HEK293 (cell line): ENCODE measurements around the gene ZNF219.

Experiments
- CTCF ChIA-PET: fragments of 350-600 bp; formaldehyde crosslinking; extraction: SDS; loops from one replicate; lab custom pipeline; 2021; ENCODE audit warnings: antibody characterized with exemption; lab: Yijun Ruan, JAX
- POLR2A ChIA-PET: fragments of 300-600 bp; formaldehyde crosslinking; extraction: SDS; loops from one replicate; lab custom pipeline; 2020; ENCODE audit warnings: antibody characterized with exemption, inconsistent platforms; lab: Yijun Ruan, JAX
- H3K27ac ChIP-seq: fragments of 200-500 bp; sonication (Bioruptor generic); 2 replicates; pipeline ENCODE4 v1.5.1; 2014; ENCODE audit warnings: low read depth, low read length, control low read depth, inconsistent platforms; ENCODE audit errors: extremely low read depth
- H3K36me3 ChIP-seq, 2 experiments: fragments of 200-500 bp in 1 of 2; sonication (Bioruptor generic) in 1 of 2; 1 replicate in 1 of 2; 2 replicates in 1 of 2; pipeline ENCODE4 v1.5.1; 2014 to 2017; ENCODE audit warnings: inconsistent platforms in 2 of 2, low read length in 2 of 2; ENCODE audit not compliant: control insufficient read depth in 2 of 2, insufficient read depth in 1 of 2
- H3K4me1 ChIP-seq: fragments of 200-500 bp; sonication (Bioruptor generic); 2 replicates; pipeline ENCODE4 v1.5.1; 2014; ENCODE audit warnings: mild to moderate bottlenecking, low read length, inconsistent platforms; ENCODE audit not compliant: control insufficient read depth, insufficient read depth
- H3K4me3 ChIP-seq: 2 replicates; pipeline ENCODE4 v1.5.1; 2011; ENCODE audit warnings: low read depth, mild to moderate bottlenecking, control low read depth, low read length, moderate library complexity
- H3K9me3 ChIP-seq: fragments of 200-500 bp; sonication (Bioruptor generic); 2 replicates; pipeline ENCODE4 v1.5.1; 2014; ENCODE audit warnings: low read depth, low read length, inconsistent platforms; ENCODE audit not compliant: control insufficient read depth, insufficient read depth
- AEBP2 ChIP-seq: fragments of 450-650 bp; formaldehyde crosslinking; IDR thresholded peaks from 2 replicates; pipeline ENCODE4 v1.5.1; 2016; ENCODE audit warnings: missing biosample characterization, missing genetic modification characterization, borderline replicate concordance
- HOXD13 ChIP-seq: sonication (generic); formaldehyde crosslinking; IDR thresholded peaks from 2 replicates; pipeline ENCODE4 v1.8.0; 2022; ENCODE audit warnings: missing genetic modification reagents, borderline replicate concordance
- OSR2 ChIP-seq: fragments of 450-650 bp; formaldehyde crosslinking; IDR thresholded peaks from 2 replicates; pipeline ENCODE4 v1.5.1; 2016; ENCODE audit warnings: missing biosample characterization, missing genetic modification characterization
- PATZ1 ChIP-seq: fragments of 450-650 bp; formaldehyde crosslinking; IDR thresholded peaks from 2 replicates; pipeline ENCODE4 v1.5.1; 2016; ENCODE audit warnings: missing biosample characterization, missing genetic modification characterization
- SALL2 ChIP-seq: fragments of 450-650 bp; formaldehyde crosslinking; IDR thresholded peaks from 2 replicates; pipeline ENCODE4 v1.5.0; 2017; ENCODE audit warnings: missing biosample characterization, mild to moderate bottlenecking, missing genetic modification characterization, borderline replicate concordance
- ZBTB21 ChIP-seq: fragments of 450-650 bp; formaldehyde crosslinking; IDR thresholded peaks from 2 replicates; pipeline ENCODE4 v1.5.1; 2017; ENCODE audit warnings: missing biosample characterization, missing genetic modification characterization
- ZBTB48 ChIP-seq: fragments of 450-650 bp; formaldehyde crosslinking; IDR thresholded peaks from 2 replicates; pipeline ENCODE4 v1.5.1; 2016; ENCODE audit warnings: missing biosample characterization, missing genetic modification characterization
- ZNF354C ChIP-seq: fragments of 450-650 bp; formaldehyde crosslinking; IDR thresholded peaks from 2 replicates; pipeline ENCODE4 v1.5.1; 2016; ENCODE audit warnings: missing biosample characterization, missing genetic modification characterization, low read depth, borderline replicate concordance
- ZNF530 ChIP-seq: fragments of 450-650 bp; formaldehyde crosslinking; IDR thresholded peaks from 2 replicates; pipeline ENCODE4 v1.5.1; 2016; ENCODE audit warnings: low read depth, missing biosample characterization, missing genetic modification characterization
- ZNF558 ChIP-seq: fragments of 450-650 bp; formaldehyde crosslinking; IDR thresholded peaks from 2 replicates; pipeline ENCODE4 v1.5.1; 2016; ENCODE audit warnings: missing biosample characterization, missing genetic modification characterization
- ZNF624 ChIP-seq: fragments of 450-650 bp; formaldehyde crosslinking; IDR thresholded peaks from 2 replicates; pipeline ENCODE4 v1.5.1; 2017; ENCODE audit warnings: missing biosample characterization, missing genetic modification characterization
- ZNF626 ChIP-seq: fragments of 450-650 bp; sonication (Bioruptor Pico); formaldehyde crosslinking; IDR thresholded peaks from 2 replicates; pipeline ENCODE4 v1.5.1; 2018; ENCODE audit warnings: missing biosample characterization, missing genetic modification characterization, inconsistent platforms
- ZNF777 ChIP-seq: fragments of 450-650 bp; formaldehyde crosslinking; IDR thresholded peaks from 2 replicates; pipeline ENCODE4 v1.5.1; 2017; ENCODE audit warnings: missing biosample characterization, missing genetic modification characterization, borderline replicate concordance
- ZNF837 ChIP-seq: fragments of 450-650 bp; formaldehyde crosslinking; IDR thresholded peaks from 2 replicates; pipeline ENCODE4 v1.5.1; 2016; ENCODE audit warnings: missing biosample characterization, missing genetic modification characterization
- ZSCAN4 ChIP-seq: fragments of 450-650 bp; formaldehyde crosslinking; IDR thresholded peaks from 2 replicates; pipeline ENCODE4 v1.5.1; 2017; ENCODE audit warnings: missing biosample characterization, missing genetic modification characterization
- TF ChIP-seq, protein P1 (sequence below): fragments of 450-650 bp; formaldehyde crosslinking; IDR thresholded peaks from 2 replicates; pipeline ENCODE4 v1.5.1; 2016; ENCODE audit warnings: missing biosample characterization, missing genetic modification characterization

The ZNF219 gene

GRCh38 chr14:21096978-21097635 is 1.3 kb downstream of the ZNF219 start:
- H3K4me1 ChIP-seq = peaks cover 17% of the 10 kb centered on the region; the same call in 1 of the 2 replicates
- peak overlapping the region; percentile 72 for H3K27ac ChIP-seq
- H3K9me3 ChIP-seq = no peaks in the 10 kb centered on the region
- POLR2A ChIA-PET = interaction anchor here (1.4 to 2.9 kb wide), 3 partner anchors 10 to 34 kb away, joined by 3 to 18 read pairs (median 4); partner anchors contain the start of gene ARHGEF40
- TF ChIP-seq ZNF558 (no peak), ZBTB48 (peak; percentile 63), PATZ1 (0 out of 2 replicates have a peak, but pooled peaks have one; percentile 2)
- peaks cover 0 to 11% of the 10 kb centered on the region in 2 experiments; a peak in 1 of 3 replicates for H3K36me3 ChIP-seq
- H3K4me3 ChIP-seq = peak overlapping the region; percentile 35
- CTCF ChIA-PET = interaction anchor here (0.6 to 6.9 kb wide), 7 partner anchors 10 to 345 kb away, joined by 3 to 136 read pairs (median 6); no protein-coding TSS in a partner anchor

DNA sequence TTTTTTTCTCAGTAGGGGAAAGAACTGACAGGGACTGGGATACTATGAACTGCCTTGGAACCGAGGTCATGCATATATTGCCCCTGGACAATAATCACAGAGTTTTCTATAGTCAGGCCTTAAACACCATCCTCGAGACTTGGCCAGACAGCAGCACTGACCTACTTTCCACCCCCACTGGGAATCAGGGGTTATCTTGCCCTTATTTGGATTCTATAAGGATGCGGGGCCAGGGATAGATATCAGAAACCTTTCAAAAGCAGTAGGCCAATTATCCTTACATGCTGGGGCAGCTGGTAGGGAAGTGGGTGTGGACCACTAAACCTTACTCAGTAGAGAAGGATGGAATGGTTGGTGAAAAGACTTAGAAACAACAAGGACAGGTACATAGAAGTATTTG is 2.0 kb downstream of the ZNF219 start:
- H3K4me1 ChIP-seq = peaks cover 17% of the 10 kb centered on the region; the same call in 1 of the 2 replicates
- H3K4me3 ChIP-seq = no peak overlapping the region
- no peaks in the 10 kb centered on the region for H3K9me3 ChIP-seq
- CTCF ChIA-PET = interaction anchor here (0.6 to 6.9 kb wide), 8 partner anchors 8 to 346 kb away, joined by 3 to 175 read pairs (median 6); partner anchors contain the start of gene TMEM253
- H3K27ac ChIP-seq = no peak overlapping the region
- H3K36me3 ChIP-seq = peaks cover 1 to 18% of the 10 kb centered on the region in 2 experiments; a peak in 2 of 3 replicates
- TF ChIP-seq ZNF624 = no peak
- TF ChIP-seq ZNF837 = no peak
- no peak for TF ChIP-seq ZBTB21 (tag by site-specific recombination)
- TF ChIP-seq, all 188 proteins: peak for 0
- POLR2A ChIA-PET = interaction anchor here (1.4 to 2.9 kb wide), 3 partner anchors 8 to 33 kb away, joined by 3 to 18 read pairs (median 8); partner anchors contain the start of gene ARHGEF40

GRCh38 chr14:21095430-21096205 is 2.8 kb downstream of the ZNF219 start:
- no peak overlapping the region; the same call in 1 of the 2 replicates for H3K27ac ChIP-seq
- H3K4me1 ChIP-seq = peaks cover 17% of the 10 kb centered on the region; the same call in 1 of the 2 replicates
- H3K36me3 ChIP-seq = peaks cover 7 to 26% of the 10 kb centered on the region in 2 experiments; a peak in 2 of 3 replicates
- no peak overlapping the region for H3K4me3 ChIP-seq
- H3K9me3 ChIP-seq = no peaks in the 10 kb centered on the region
- ChIA-PET CTCF (interaction anchor here (0.5 to 6.9 kb wide), 7 partner anchors 8 to 123 kb away, joined by 3 to 175 read pairs (median 7); partner anchors contain the start of genes ARHGEF40 and TMEM253), POLR2A (interaction anchor here (0.7 to 4.4 kb wide), 5 partner anchors 9 to 81 kb away, joined by 3 to 33 read pairs (median 8); partner anchors contain the start of gene ARHGEF40)
- no peak for TF ChIP-seq AEBP2 (tag by site-specific recombination)
- TF ChIP-seq ZSCAN4 (tag by site-specific recombination) = no peak
- TF ChIP-seq OSR2 (tag by site-specific recombination) = peak; percentile 66
- TF ChIP-seq ZNF626 (tag by site-specific recombination) = no peak
- TF ChIP-seq, protein P1, sequence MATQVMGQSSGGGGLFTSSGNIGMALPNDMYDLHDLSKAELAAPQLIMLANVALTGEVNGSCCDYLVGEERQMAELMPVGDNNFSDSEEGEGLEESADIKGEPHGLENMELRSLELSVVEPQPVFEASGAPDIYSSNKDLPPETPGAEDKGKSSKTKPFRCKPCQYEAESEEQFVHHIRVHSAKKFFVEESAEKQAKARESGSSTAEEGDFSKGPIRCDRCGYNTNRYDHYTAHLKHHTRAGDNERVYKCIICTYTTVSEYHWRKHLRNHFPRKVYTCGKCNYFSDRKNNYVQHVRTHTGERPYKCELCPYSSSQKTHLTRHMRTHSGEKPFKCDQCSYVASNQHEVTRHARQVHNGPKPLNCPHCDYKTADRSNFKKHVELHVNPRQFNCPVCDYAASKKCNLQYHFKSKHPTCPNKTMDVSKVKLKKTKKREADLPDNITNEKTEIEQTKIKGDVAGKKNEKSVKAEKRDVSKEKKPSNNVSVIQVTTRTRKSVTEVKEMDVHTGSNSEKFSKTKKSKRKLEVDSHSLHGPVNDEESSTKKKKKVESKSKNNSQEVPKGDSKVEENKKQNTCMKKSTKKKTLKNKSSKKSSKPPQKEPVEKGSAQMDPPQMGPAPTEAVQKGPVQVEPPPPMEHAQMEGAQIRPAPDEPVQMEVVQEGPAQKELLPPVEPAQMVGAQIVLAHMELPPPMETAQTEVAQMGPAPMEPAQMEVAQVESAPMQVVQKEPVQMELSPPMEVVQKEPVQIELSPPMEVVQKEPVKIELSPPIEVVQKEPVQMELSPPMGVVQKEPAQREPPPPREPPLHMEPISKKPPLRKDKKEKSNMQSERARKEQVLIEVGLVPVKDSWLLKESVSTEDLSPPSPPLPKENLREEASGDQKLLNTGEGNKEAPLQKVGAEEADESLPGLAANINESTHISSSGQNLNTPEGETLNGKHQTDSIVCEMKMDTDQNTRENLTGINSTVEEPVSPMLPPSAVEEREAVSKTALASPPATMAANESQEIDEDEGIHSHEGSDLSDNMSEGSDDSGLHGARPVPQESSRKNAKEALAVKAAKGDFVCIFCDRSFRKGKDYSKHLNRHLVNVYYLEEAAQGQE (tag by site-specific recombination) = peak; percentile 98
- TF ChIP-seq ZNF530 (tag by site-specific recombination) = no peak
- no peak for TF ChIP-seq ZNF777 (tag by site-specific recombination)
- TF ChIP-seq SALL2 (tag by site-specific recombination) = no peak
- no peak for TF ChIP-seq ZNF354C (tag by site-specific recombination)
- no peak for TF ChIP-seq HOXD13 (CRISPR knock-in tag)
